HTR-8/SVneo (cell line): ENCODE measurements around the gene PF4V1.
"Not testable (repeated sequence)": the region's sequence is repeated elsewhere in the genome, so short reads cannot be mapped to it uniquely, and the experiment has no call there.

ENCODE experiments used
- DNase-seq: peaks from one replicate; pipeline ENCODE4 v3.0.0; 2011; ENCODE audit warnings: low spot score, mixed read lengths; ENCODE audit not compliant: insufficient read length
- FAIRE-seq: peaks from 2 replicates; lab custom pipeline; 2011; peaks lifted over from hg19 to GRCh38; lab: Jason Lieb, UNC

The PF4V1 gene

DNA sequence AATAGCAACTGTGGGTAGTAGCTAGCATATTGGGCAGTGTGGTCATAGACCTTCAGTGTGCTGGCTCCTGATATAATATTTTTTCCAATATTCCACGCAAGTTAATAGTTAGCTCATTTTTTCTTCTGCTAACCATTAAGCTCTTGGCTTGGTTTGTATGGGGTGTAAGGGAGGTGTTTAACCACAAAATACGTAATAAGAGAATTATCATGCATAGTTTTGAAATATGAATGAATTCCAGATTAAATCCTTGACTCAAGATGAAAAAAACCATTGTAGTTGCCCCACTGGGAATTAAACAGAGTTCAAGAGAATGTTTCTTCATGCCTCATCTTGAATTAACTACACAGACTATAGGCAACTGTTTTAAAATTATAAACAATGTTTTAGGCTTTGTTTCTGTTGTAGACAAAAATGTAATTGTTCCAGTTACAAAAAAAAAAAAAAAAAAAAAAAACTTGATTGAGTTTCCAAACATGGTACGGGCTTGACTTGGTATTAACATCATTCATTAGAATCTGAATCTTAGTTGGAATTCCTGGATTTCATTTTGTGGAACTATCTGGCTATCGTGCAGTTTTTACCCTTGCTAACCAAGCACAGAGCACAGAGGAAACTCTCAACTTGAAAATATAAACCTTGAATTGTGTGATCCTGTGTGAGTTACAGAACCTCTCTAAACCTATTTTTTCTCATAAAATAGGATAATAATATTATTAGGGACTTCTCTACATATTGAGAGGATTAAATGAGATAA is 44.5 kb downstream of the PF4V1 start:
- no peak for DNase-seq
- FAIRE-seq = no peak

DNA sequence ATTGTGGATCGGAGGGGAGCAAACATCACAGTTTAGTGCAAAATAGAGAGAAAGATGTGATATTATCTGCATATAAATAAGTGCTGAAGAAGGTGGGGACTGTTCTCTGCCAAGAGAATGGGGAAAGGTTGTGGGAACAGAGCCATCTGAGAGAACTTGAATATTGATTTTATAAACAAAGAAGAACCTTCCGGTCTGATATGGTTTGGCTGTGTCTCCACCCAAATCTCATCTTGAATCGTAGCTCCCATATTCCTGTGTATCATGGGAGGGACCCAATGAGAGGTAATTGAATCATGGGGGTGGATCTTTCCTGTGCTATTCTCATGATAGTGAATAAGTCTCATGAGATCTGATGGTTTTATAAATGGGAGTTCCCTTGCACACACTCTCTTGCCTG is 46.2 kb downstream of the PF4V1 start:
- DNase-seq, FAIRE-seq: not testable (repeated sequence)

DNA sequence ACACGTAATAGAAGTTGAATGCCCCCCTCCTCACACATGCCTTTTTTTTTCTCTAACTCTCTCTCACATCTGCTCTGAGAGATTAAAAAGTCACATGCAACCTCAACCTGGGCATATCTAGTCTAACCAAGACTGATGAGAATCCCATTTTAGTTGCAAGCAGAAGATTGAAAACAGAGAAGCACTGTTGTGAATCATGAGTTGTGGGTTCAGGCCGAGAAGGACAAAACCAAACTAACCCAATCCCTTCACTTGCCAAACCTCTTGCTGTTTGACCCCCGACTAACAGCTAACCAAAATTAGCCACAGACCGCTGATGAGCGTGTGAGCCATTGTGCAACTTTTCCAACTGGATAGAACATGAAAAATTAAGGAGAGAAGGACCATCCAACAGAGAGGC is 47.9 kb downstream of the PF4V1 start:
- DNase-seq = no peak
- FAIRE-seq = no peak

DNA sequence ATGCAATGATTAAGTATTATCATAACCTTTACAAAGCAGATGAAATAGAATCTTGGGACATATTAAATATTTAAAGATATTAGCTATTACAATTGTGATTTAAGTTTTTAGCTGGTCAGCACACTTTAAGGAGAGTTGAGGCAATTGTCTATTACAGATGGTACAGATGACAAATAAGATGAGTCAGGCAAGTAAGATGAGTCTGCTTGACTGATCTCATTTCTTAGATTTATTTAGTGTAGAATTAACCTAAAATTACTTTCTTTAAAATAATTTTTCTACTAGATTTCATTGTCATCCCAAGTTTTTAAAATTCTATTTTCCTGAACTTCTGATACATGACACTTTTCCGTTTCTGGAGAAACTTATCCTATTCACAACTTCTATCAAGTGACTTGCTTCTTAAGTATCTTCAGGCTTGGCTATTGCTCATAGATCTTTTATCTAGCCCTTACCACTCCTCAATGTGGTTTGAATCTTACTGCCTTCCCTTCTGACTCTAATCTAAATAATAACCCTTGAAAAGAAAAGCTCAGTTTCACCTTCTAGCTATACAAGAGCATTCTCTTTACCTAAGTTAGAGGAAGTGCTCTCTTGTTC is 49.0 kb downstream of the PF4V1 start:
- FAIRE-seq (no peak), DNase-seq (no peak)

DNA sequence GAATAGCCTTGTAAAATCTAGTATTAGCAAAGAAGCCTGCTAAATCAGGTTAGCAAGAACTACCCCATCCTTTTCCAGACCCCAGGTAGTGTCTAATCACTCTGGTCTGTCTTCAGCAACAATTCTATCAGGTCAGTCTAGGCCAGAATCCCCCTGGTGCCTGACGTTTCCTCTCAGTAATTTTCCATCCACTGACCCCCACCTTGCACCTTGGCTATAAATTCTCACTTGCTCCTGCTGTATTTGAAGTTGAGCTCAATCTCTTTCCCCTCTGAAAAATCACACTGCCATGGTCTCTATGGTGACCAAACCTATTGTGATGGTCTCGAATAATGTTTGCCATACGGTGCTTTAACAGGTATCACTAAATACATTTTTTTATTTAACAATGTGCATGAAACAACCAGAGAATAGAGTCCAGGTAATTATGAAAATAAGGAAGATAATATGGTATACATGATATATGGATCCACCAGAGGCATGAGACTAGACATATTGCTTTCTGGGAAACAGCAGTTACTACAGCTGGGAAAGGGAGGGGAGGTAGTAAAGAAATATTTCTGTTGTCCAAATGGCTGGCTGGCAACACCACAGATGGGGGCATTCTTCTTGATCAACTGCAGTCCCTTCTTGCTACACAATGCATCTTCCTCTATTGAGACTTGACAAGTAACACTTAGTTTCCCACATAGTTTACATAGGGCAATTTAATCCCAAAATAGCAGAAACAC is 49.9 kb downstream of the PF4V1 start:
- FAIRE-seq (no peak), DNase-seq (no peak)
